CD8-positive, alpha-beta memory T cell (primary cell): ENCODE data around the gene RPS6KB2. TPM values are rescaled to one million over a fixed set of nuclear protein-coding genes. Genes with fewer than 3 reads are reported as not detected.
A peak's percentile ranks its signal among the peaks of the same experiment; 100 is the strongest.

Experiments
- CTCF ChIA-PET: fragments of 350-600 bp; sonication (Branson Sonifier 250); formaldehyde crosslinking; loops from one replicate; lab custom pipeline; 2021; ENCODE audit warnings: antibody characterized with exemption; lab: Charles Lee
- POLR2A ChIA-PET: fragments of 350-600 bp; sonication (Branson Sonifier 250); formaldehyde crosslinking; loops from one replicate; lab custom pipeline; 2021; ENCODE audit warnings: antibody characterized with exemption; lab: Charles Lee
- DNase-seq, 5 donors: peaks; one replicate each; pipeline versions ENCODE4 v3.0.0 to v3.0.0-alpha.2; 2020 to 2022; ENCODE audit warnings: mixed read lengths in 1 of 5
- H3K27ac ChIP-seq: one replicate; pipeline ENCODE4 v1.7.0; 2013; ENCODE audit warnings: low read depth, mild to moderate bottlenecking, low read length, moderate library complexity
- H3K27me3 ChIP-seq: 2 replicates; pipeline ENCODE4 v1.7.0; 2013; ENCODE audit warnings: low read length, mild to moderate bottlenecking; ENCODE audit not compliant: insufficient read depth, poor library complexity, severe bottlenecking
- H3K36me3 ChIP-seq: 2 replicates; pipeline ENCODE4 v1.7.0; 2013; ENCODE audit warnings: mild to moderate bottlenecking, low read length, moderate library complexity; ENCODE audit not compliant: insufficient read depth
- H3K4me1 ChIP-seq: 2 replicates; pipeline ENCODE4 v1.7.0; 2013; ENCODE audit warnings: mild to moderate bottlenecking, low read length, moderate library complexity; ENCODE audit not compliant: insufficient read depth
- H3K4me3 ChIP-seq: 2 replicates; pipeline ENCODE4 v1.7.0; 2013; ENCODE audit warnings: mild to moderate bottlenecking, low read length
- H3K9me3 ChIP-seq: 2 replicates; pipeline ENCODE4 v1.7.0; 2013; ENCODE audit warnings: mild to moderate bottlenecking, low read length
- H3K27ac Mint-ChIP-seq, 8 donors: one replicate each; pipeline ENCODE4 v1.8.0; 2020 to 2021; ENCODE audit warnings: mixed read lengths in 8 of 8, mild to moderate bottlenecking in 6 of 8, inconsistent platforms in 3 of 8, moderate library complexity in 3 of 8
- H3K27me3 Mint-ChIP-seq, 2 donors: one replicate each; pipeline ENCODE4 v1.8.0; 2020 to 2021; ENCODE audit warnings: mixed read lengths in 2 of 2, mild to moderate bottlenecking in 1 of 2, moderate library complexity in 1 of 2
- H3K36me3 Mint-ChIP-seq, 3 donors: one replicate each; pipeline ENCODE4 v1.8.0; 2020 to 2021; ENCODE audit warnings: mixed read lengths in 3 of 3, inconsistent platforms in 1 of 3, mild to moderate bottlenecking in 1 of 3
- H3K4me1 Mint-ChIP-seq, 3 donors: one replicate each; pipeline ENCODE4 v1.8.0; 2020 to 2021; ENCODE audit warnings: mixed read lengths in 3 of 3, inconsistent platforms in 1 of 3, mild to moderate bottlenecking in 1 of 3
- H3K4me3 Mint-ChIP-seq, 7 donors: one replicate each; pipeline ENCODE4 v1.8.0; 2020 to 2021; ENCODE audit warnings: mixed read lengths in 7 of 7, mild to moderate bottlenecking in 6 of 7, moderate library complexity in 4 of 7, inconsistent platforms in 2 of 7
- H3K9me3 Mint-ChIP-seq, 5 donors: one replicate each; pipeline ENCODE4 v1.8.0; 2020 to 2022; ENCODE audit warnings: mixed read lengths in 5 of 5, mild to moderate bottlenecking in 3 of 5, moderate library complexity in 2 of 5, inconsistent platforms in 1 of 5
- polyA plus RNA-seq: library from polyadenylated mRNA; unstranded; fragments of 300-500 nt; fragmentation: Illumina TruSeq; gene quantifications from one replicate; pipeline ENCODE4 v1.2.3, GENCODE V29; 2021
- total RNA-seq, 2 experiments: library from RNA; stranded (reverse); gene quantifications; one replicate each; pipeline ENCODE4 v1.2.3, GENCODE V29; 2021

The RPS6KB2 gene
- total and polyA plus RNA-seq, 3 experiments from 2014 or later: 54.0 to 88.4 (median 86.0) TPM

GRCh38 chr11:67387069-67387468 is 41.2 kb upstream of the RPS6KB2 start:
- no peaks in the 10 kb centered on the region for H3K36me3 Mint-ChIP-seq
- H3K27ac Mint-ChIP-seq: peak overlapping the region in 1 of 8 donors; percentile 69
- H3K4me3 ChIP-seq: no peak overlapping the region
- no peak overlapping the region for H3K27ac ChIP-seq
- no peak overlapping the region for H3K4me3 Mint-ChIP-seq
- H3K36me3 ChIP-seq: no peaks in the 10 kb centered on the region
- H3K9me3 ChIP-seq: no peaks in the 10 kb centered on the region
- ChIA-PET POLR2A (interaction anchor here (1.1 kb wide), 1 partner anchor 25 kb away, joined by 3 read pairs; no protein-coding TSS in a partner anchor), CTCF (interaction anchor here (1.2 to 25.1 kb wide), 6 partner anchors 9 to 125 kb away, joined by 4 to 860 read pairs (median 30); partner anchors contain the start of genes AIP, CLCF1, POLD4 and PPP1CA)
- H3K4me1 Mint-ChIP-seq: peaks cover 20 to 29% (median 25%) of the 10 kb centered on the region in 3 donors
- no peak for DNase-seq
- H3K9me3 Mint-ChIP-seq: no peaks in the 10 kb centered on the region
- H3K27me3 Mint-ChIP-seq: peaks cover 0 to 3% of the 10 kb centered on the region in 2 donors
- H3K27me3 ChIP-seq: peaks cover 5% of the 10 kb centered on the region
- H3K4me1 ChIP-seq: peaks cover 23% of the 10 kb centered on the region

GRCh38 chr11:67387518-67387917 is 40.8 kb upstream of the RPS6KB2 start:
- Histone ChIP-seq H3K4me1 (peaks cover 21% of the 10 kb centered on the region), H3K27me3 (peaks cover 5% of the 10 kb centered on the region), H3K27ac (no peak overlapping the region), H3K9me3 (no peaks in the 10 kb centered on the region), H3K36me3 (no peaks in the 10 kb centered on the region), H3K4me3 (no peak overlapping the region)
- ChIA-PET POLR2A (no interaction called here), CTCF (interaction anchor here (1.2 to 25.1 kb wide), 4 partner anchors 9 to 125 kb away, joined by 4 to 860 read pairs (median 60); partner anchors contain the start of genes CLCF1 and POLD4)
- Mint-ChIP-seq H3K4me3 (peak overlapping the region in 1 of 7 donors; percentile 22), H3K27ac (peak overlapping the region in 2 of 8 donors; percentile 69 to 80), H3K36me3 (no peaks in the 10 kb centered on the region), H3K4me1 (peaks cover 21 to 29% (median 25%) of the 10 kb centered on the region in 3 donors), H3K9me3 (no peaks in the 10 kb centered on the region), H3K27me3 (peaks cover 0 to 2% of the 10 kb centered on the region in 2 donors)
- no peak for DNase-seq

GRCh38 chr11:67389477-67389876 is 38.8 kb upstream of the RPS6KB2 start:
- CTCF ChIA-PET: interaction anchor here (0.6 to 25.1 kb wide), 10 partner anchors 12 to 123 kb away, joined by 3 to 860 read pairs (median 4); partner anchors contain the start of genes AIP, PITPNM1, POLD4 and PPP1CA
- no peak overlapping the region for H3K27ac ChIP-seq
- H3K27me3 Mint-ChIP-seq: peaks cover 0 to 2% of the 10 kb centered on the region in 2 donors

GRCh38 chr11:67390947-67391303 is 37.4 kb upstream of the RPS6KB2 start:
- POLR2A ChIA-PET: interaction anchor here (0.5 to 3.2 kb wide), 15 partner anchors 8 to 210 kb away, joined by 3 to 38 read pairs (median 7); partner anchors contain the start of genes AIP, POLD4, PPP1CA and PTPRCAP
- H3K27ac Mint-ChIP-seq: peak overlapping the region; percentile 71 to 90 (median 88)

More at GRCh38 chr11:67389477-67389876, 38.8 kb upstream of the RPS6KB2 start:
- Mint-ChIP-seq H3K4me1 (peaks cover 27 to 42% (median 36%) of the 10 kb centered on the region in 3 donors), H3K9me3 (no peaks in the 10 kb centered on the region), H3K27ac (peak overlapping the region; percentile 40 to 88 (median 84)), H3K36me3 (peaks cover 0 to 9% (median 0%) of the 10 kb centered on the region in 3 donors), H3K4me3 (peak overlapping the region; percentile 70 to 90 (median 77))
- Histone ChIP-seq H3K4me1 (peaks cover 21% of the 10 kb centered on the region), H3K27me3 (peaks cover 5% of the 10 kb centered on the region), H3K4me3 (no peak overlapping the region), H3K9me3 (no peaks in the 10 kb centered on the region), H3K36me3 (no peaks in the 10 kb centered on the region)
- POLR2A ChIA-PET: interaction anchor here (0.7 kb wide), 1 partner anchor 318 kb away, joined by 3 read pairs; no protein-coding TSS in a partner anchor
- peak in 2 of 5 donors; percentile 46 to 50 for DNase-seq

GRCh38 chr11:67391304-67392182 is 36.8 kb upstream of the RPS6KB2 start, which contains the start of gene RAD9A:
Gene RAD9A, plus strand, starts transcription at chr11:67391986. Its CDS starts 59 bp downstream, at chr11:67392045.
- ChIA-PET POLR2A (interaction anchor here (0.5 to 3.2 kb wide), 21 partner anchors 9 to 211 kb away, joined by 3 to 38 read pairs (median 6); partner anchors contain the start of genes AIP, CLCF1, CORO1B and POLD4), CTCF (interaction anchor here (1.0 to 25.1 kb wide), 13 partner anchors 10 to 906 kb away, joined by 3 to 860 read pairs (median 5); partner anchors contain the start of genes CORO1B, PITPNM1, POLD4 and PPP1CA)
- H3K4me1 Mint-ChIP-seq: peaks cover 30 to 48% (median 36%) of the 10 kb centered on the region in 3 donors

More at GRCh38 chr11:67390947-67391303, 37.4 kb upstream of the RPS6KB2 start:
- H3K4me1 Mint-ChIP-seq: peaks cover 27 to 42% (median 36%) of the 10 kb centered on the region in 3 donors
- peaks cover 0 to 13% (median 0%) of the 10 kb centered on the region in 3 donors for H3K36me3 Mint-ChIP-seq
- DNase-seq: no peak
- H3K4me3 Mint-ChIP-seq: peak overlapping the region; percentile 86 to 94 (median 87)
- Histone ChIP-seq H3K9me3 (no peaks in the 10 kb centered on the region), H3K4me3 (peak overlapping the region; percentile 96), H3K27ac (peak overlapping the region; percentile 83), H3K4me1 (peaks cover 21% of the 10 kb centered on the region), H3K27me3 (no peaks in the 10 kb centered on the region), H3K36me3 (no peaks in the 10 kb centered on the region)
- CTCF ChIA-PET: interaction anchor here (0.9 to 25.1 kb wide), 9 partner anchors 10 to 905 kb away, joined by 3 to 860 read pairs (median 6); partner anchors contain the start of genes CORO1B, PITPNM1, POLD4 and PPP1CA
- H3K27me3 Mint-ChIP-seq: no peaks in the 10 kb centered on the region
- H3K9me3 Mint-ChIP-seq: no peaks in the 10 kb centered on the region

GRCh38 chr11:67392183-67392715 is 36.0 kb upstream of the RPS6KB2 start:
- peaks cover 32% of the 10 kb centered on the region for H3K4me1 ChIP-seq
- H3K9me3 ChIP-seq: no peaks in the 10 kb centered on the region
- Mint-ChIP-seq H3K4me3 (peak overlapping the region; percentile 86 to 94 (median 87)), H3K9me3 (no peaks in the 10 kb centered on the region), H3K27ac (peak overlapping the region; percentile 50 to 96 (median 84)), H3K4me1 (peaks cover 34 to 54% (median 43%) of the 10 kb centered on the region in 3 donors), H3K27me3 (no peaks in the 10 kb centered on the region), H3K36me3 (peaks cover 2 to 23% (median 4%) of the 10 kb centered on the region in 3 donors)
- H3K27me3 ChIP-seq: no peaks in the 10 kb centered on the region
- CTCF ChIA-PET: interaction anchor here (1.0 to 25.1 kb wide), 12 partner anchors 11 to 113 kb away, joined by 3 to 860 read pairs (median 6); partner anchors contain the start of genes CORO1B, PITPNM1, POLD4 and PPP1CA
- H3K27ac ChIP-seq: peak overlapping the region; percentile 83
- peaks cover under 1% of the 10 kb centered on the region for H3K36me3 ChIP-seq
- no peak for DNase-seq
- H3K4me3 ChIP-seq: peak overlapping the region; percentile 96
- POLR2A ChIA-PET: interaction anchor here (0.6 to 3.2 kb wide), 21 partner anchors 9 to 152 kb away, joined by 3 to 38 read pairs (median 6); partner anchors contain the start of genes AIP, CLCF1, CORO1B and POLD4

More at GRCh38 chr11:67391304-67392182, 36.8 kb upstream of the RPS6KB2 start, which contains the start of gene RAD9A:
- peak; percentile 88 to 96 (median 94) for DNase-seq
- H3K27me3 ChIP-seq: no peaks in the 10 kb centered on the region
- H3K27ac ChIP-seq: peak within 1 kb of the TSS; percentile 83
- Mint-ChIP-seq H3K36me3 (peaks cover 0 to 18% (median 0%) of the 10 kb centered on the region in 3 donors), H3K4me3 (peak within 1 kb of the TSS; percentile 86 to 94 (median 87)), H3K27ac (peak within 1 kb of the TSS; percentile 80 to 96 (median 88)), H3K9me3 (no peaks in the 10 kb centered on the region), H3K27me3 (no peaks in the 10 kb centered on the region)
- peaks cover 25% of the 10 kb centered on the region for H3K4me1 ChIP-seq
- H3K4me3 ChIP-seq: peak within 1 kb of the TSS; percentile 96
- no peaks in the 10 kb centered on the region for H3K36me3 ChIP-seq
- H3K9me3 ChIP-seq: no peaks in the 10 kb centered on the region
